ENCODE measurements around the gene MYDGF.
A peak's percentile ranks its signal among the peaks of the same experiment; 100 is the strongest.

Gene MYDGF

DNA sequence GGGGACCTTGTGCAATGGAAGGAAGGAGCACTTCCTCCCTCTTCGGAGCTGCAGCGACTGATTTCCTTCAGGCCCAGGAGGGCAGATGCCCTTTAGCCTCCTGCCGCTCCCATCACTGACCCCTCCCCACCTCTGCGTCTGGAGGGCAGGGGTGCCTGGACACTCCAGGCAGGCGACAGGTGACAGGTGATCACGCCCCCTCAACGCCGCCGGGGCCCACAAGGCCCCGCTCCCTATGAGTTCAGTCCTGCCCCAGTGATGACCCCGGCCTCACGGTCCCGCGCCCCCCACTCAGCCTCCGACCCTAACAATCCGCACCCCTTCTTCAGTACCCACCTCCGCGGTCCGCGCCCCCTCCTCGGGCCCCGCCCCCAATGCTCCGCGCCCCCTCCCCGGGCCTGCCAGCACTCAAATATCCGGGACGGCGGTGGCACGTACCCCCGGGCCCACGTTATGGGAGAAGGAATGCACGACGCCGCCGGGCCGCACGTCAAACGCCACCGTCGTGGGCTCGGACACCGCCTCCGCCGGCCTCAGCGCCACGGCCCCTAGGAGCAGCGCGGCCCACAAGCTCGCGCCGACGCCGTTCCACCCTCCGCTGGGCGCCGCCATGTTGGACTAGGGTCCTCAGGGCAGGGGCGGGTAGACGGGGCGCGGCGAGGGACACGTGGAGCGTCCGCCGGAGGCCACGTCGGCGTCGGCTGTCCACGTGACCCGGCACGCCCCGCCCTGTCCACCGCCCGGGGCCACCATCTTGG is at the start of gene MYDGF:
Gene MYDGF, minus strand, starts transcription at position 620 of the 758 bp plus-strand sequence. Its CDS starts 8 bp downstream, at position 612.
- Histone ChIP-seq H3K9me2 (ENCODE audit: low read depth, low read length) (no peaks in the 10 kb centered on the region), H3K27me3 (ENCODE audit: insufficient read depth, low read length) (no peaks in the 10 kb centered on the region), H3K9ac (ENCODE audit: low read length) (peak within 1 kb of the TSS; percentile 89), H2AFZ (ENCODE audit: low read length) (no peak within 1 kb of the TSS), H3K4me2 (ENCODE audit: low read length) (peak within 1 kb of the TSS; percentile 84), H3F3A (ENCODE audit: insufficient read depth, low read length) (no peaks in the 10 kb centered on the region), H4K20me1 (ENCODE audit: insufficient read depth, low read length) (no peaks in the 10 kb centered on the region), H3K4me1 (ENCODE audit: insufficient read depth, low read length, severe bottlenecking) (peaks cover 7% of the 10 kb centered on the region), H3K27ac (ENCODE audit: low read depth, low read length, poor library complexity, severe bottlenecking) (peak within 1 kb of the TSS; percentile 38), H3K36me3 (ENCODE audit: insufficient read depth, low read length) (peaks cover 27% of the 10 kb centered on the region), H3K4me3 (ENCODE audit: low read depth, low read length, poor library complexity, severe bottlenecking) (peak within 1 kb of the TSS; percentile 95), H3K79me2 (ENCODE audit: insufficient read depth, low read length) (no peaks in the 10 kb centered on the region), H3K9me3 (ENCODE audit: low read length) (no peaks in the 10 kb centered on the region)
- TF ChIP-seq EZH2 (IDR thresholded peaks at IDR 0.05; ENCODE audit: borderline replicate concordance, low read length) = no peak
- TF ChIP-seq, protein P1, sequence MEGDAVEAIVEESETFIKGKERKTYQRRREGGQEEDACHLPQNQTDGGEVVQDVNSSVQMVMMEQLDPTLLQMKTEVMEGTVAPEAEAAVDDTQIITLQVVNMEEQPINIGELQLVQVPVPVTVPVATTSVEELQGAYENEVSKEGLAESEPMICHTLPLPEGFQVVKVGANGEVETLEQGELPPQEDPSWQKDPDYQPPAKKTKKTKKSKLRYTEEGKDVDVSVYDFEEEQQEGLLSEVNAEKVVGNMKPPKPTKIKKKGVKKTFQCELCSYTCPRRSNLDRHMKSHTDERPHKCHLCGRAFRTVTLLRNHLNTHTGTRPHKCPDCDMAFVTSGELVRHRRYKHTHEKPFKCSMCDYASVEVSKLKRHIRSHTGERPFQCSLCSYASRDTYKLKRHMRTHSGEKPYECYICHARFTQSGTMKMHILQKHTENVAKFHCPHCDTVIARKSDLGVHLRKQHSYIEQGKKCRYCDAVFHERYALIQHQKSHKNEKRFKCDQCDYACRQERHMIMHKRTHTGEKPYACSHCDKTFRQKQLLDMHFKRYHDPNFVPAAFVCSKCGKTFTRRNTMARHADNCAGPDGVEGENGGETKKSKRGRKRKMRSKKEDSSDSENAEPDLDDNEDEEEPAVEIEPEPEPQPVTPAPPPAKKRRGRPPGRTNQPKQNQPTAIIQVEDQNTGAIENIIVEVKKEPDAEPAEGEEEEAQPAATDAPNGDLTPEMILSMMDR (IDR thresholded peaks at IDR 0.05; ENCODE audit: low read length) = no peak

GRCh38 chr19:4719499-4719866 is 49.3 kb upstream of the MYDGF start:
- Histone ChIP-seq H3K4me3 (ENCODE audit: low read depth, low read length, poor library complexity, severe bottlenecking) (no peak overlapping the region), H3K4me2 (ENCODE audit: low read length) (no peak overlapping the region), H3K27ac (ENCODE audit: low read depth, low read length, poor library complexity, severe bottlenecking) (no peak overlapping the region), H3K27me3 (ENCODE audit: insufficient read depth, low read length) (no peaks in the 10 kb centered on the region), H3K4me1 (ENCODE audit: insufficient read depth, low read length, severe bottlenecking) (peaks cover 14% of the 10 kb centered on the region), H3K9me3 (ENCODE audit: low read length) (no peaks in the 10 kb centered on the region), H3K79me2 (ENCODE audit: insufficient read depth, low read length) (peaks cover 12% of the 10 kb centered on the region; the same call in 1 of the 2 replicates), H3F3A (ENCODE audit: insufficient read depth, low read length) (no peaks in the 10 kb centered on the region), H3K36me3 (ENCODE audit: insufficient read depth, low read length) (peaks cover 52% of the 10 kb centered on the region), H2AFZ (ENCODE audit: low read length) (no peak overlapping the region), H3K9ac (ENCODE audit: low read length) (no peak overlapping the region), H3K9me2 (ENCODE audit: low read depth, low read length) (no peaks in the 10 kb centered on the region), H4K20me1 (ENCODE audit: insufficient read depth, low read length) (no peaks in the 10 kb centered on the region)
- TF ChIP-seq EZH2 (IDR thresholded peaks at IDR 0.05; ENCODE audit: borderline replicate concordance, low read length) = no peak
- TF ChIP-seq, protein P1 (IDR thresholded peaks at IDR 0.05; ENCODE audit: low read length) = no peak

DNA sequence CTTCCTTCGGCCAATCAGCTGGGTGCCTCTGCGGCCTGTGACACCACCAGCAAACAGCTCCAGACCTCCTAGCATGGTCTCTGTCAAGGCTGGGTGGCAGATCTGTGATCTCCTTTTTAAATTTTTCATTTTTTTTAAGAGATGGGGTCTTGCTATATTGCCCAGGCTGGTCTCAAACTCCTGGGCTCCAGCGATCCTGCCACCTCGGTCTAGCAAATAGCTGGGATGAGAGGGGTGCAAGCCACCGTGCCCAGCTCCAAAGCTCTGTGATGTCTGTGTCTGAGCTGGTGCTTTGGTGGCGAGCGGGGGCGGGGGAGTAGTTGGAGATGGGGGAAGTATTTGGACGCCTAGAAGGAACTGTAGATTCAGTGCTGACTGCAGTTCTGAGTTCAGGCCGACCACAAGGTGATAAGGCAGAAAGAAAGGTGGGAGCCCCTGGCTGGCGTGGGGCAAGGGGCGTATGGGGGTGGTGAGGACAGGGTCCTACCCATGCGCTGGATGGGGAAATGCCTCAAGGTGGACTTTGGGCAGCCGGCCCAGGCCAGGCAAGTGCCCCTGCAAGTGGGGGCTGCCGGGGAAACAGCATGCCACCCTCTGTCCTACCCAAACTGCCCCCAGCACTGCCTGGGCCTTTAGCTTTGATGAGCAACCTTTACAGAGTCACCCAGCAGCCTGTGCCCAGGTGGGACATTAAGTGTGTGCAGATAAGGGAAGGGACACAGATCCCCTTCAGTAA is 48.0 kb upstream of the MYDGF start:
- no peaks in the 10 kb centered on the region for H3K9me2 ChIP-seq (ENCODE audit: low read depth, low read length)
- TF ChIP-seq, protein P1 (IDR thresholded peaks at IDR 0.05; ENCODE audit: low read length) = no peak
- no peak overlapping the region for H3K27ac ChIP-seq (ENCODE audit: low read depth, low read length, poor library complexity, severe bottlenecking)
- no peaks in the 10 kb centered on the region for H3K27me3 ChIP-seq (ENCODE audit: insufficient read depth, low read length)
- peaks cover 64% of the 10 kb centered on the region for H3K36me3 ChIP-seq (ENCODE audit: insufficient read depth, low read length)
- no peak overlapping the region for H3K4me3 ChIP-seq (ENCODE audit: low read depth, low read length, poor library complexity, severe bottlenecking)
- H4K20me1 ChIP-seq (ENCODE audit: insufficient read depth, low read length) = no peaks in the 10 kb centered on the region
- no peaks in the 10 kb centered on the region for H3K9me3 ChIP-seq (ENCODE audit: low read length)
- H3K4me2 ChIP-seq (ENCODE audit: low read length) = no peak overlapping the region
- no peak overlapping the region for H2AFZ ChIP-seq (ENCODE audit: low read length)
- H3K79me2 ChIP-seq (ENCODE audit: insufficient read depth, low read length) = peaks cover 10% of the 10 kb centered on the region; the same call in 1 of the 2 replicates
- peaks cover 14% of the 10 kb centered on the region for H3K4me1 ChIP-seq (ENCODE audit: insufficient read depth, low read length, severe bottlenecking)
- no peaks in the 10 kb centered on the region for H3F3A ChIP-seq (ENCODE audit: insufficient read depth, low read length)
- no peak overlapping the region for H3K9ac ChIP-seq (ENCODE audit: low read length)

All from OCI-LY1 (cell line).